Activated T-helper 1 cell treated with anti-CD3 and anti-CD28 coated beads, Interleukin-12 subunit alpha, Interleukin-12 subunit beta, Interleukin-2, Interleukin-4 antibody, amounts not matched to agents 30 ng/mL and 10 ng/mL and 1 ng/mL, durations not matched to agents 14 hours and 24 hours and 36 hours (primary cell): ENCODE measurements around the gene ATP8A1. TPM values are rescaled to one million over a fixed set of nuclear protein-coding genes. Genes with fewer than 3 reads are reported as not detected.
"Not testable (repeated sequence)": the region's sequence is repeated elsewhere in the genome, so short reads cannot be mapped to it uniquely, and the experiment has no call there.

Source experiments
- DNase-seq: peaks from one replicate; pipeline ENCODE4 v3.0.0; 2021; ENCODE audit warnings: low spot score
- H3K27ac Mint-ChIP-seq: one replicate; pipeline ENCODE4 v1.8.0; 2021; ENCODE audit warnings: mild to moderate bottlenecking, mixed read lengths
- H3K27me3 Mint-ChIP-seq: one replicate; pipeline ENCODE4 v1.8.0; 2022; ENCODE audit warnings: mild to moderate bottlenecking, moderate library complexity, mixed read lengths; ENCODE audit not compliant: insufficient read depth
- H3K36me3 Mint-ChIP-seq: one replicate; pipeline ENCODE4 v1.8.0; 2021; ENCODE audit warnings: low read depth, mixed read lengths
- H3K4me1 Mint-ChIP-seq: one replicate; pipeline ENCODE4 v1.8.0; 2021; ENCODE audit warnings: low read depth, mixed read lengths
- H3K4me3 Mint-ChIP-seq: one replicate; pipeline ENCODE4 v1.8.0; 2021; ENCODE audit warnings: mild to moderate bottlenecking, moderate library complexity, mixed read lengths
- H3K9me3 Mint-ChIP-seq: one replicate; pipeline ENCODE4 v1.8.0; 2021; ENCODE audit warnings: mixed read lengths
- intact Hi-C: fragments of 100-400 bp; cut with micrococcal nuclease; formaldehyde crosslinking; loops from one replicate; pipeline ENCODE4 v1.15.1; 2024
- total RNA-seq: library from RNA; stranded (reverse); gene quantifications from 2 replicates; pipeline ENCODE4 v1.2.3, GENCODE V29; 2022

ATP8A1 gene
- total RNA-seq, 1 donor from 2014 or later: 18.2 TPM

- Mint-ChIP-seq H3K4me3 (no peak overlapping the region), H3K36me3 (no peaks in the 10 kb centered on the region), H3K4me1 (peaks cover 9% of the 10 kb centered on the region), H3K27ac (no peak overlapping the region), H3K9me3 (no peaks in the 10 kb centered on the region), H3K27me3 (peaks cover 20% of the 10 kb centered on the region)
- intact Hi-C loops: no loop called here
- no peak for DNase-seq
Observed at GRCh38 chr4:42392436-42392835, 264.5 kb downstream of the ATP8A1 start.

GRCh38 chr4:42391981-42392380 lies 264.9 kb downstream of the ATP8A1 start:
- H3K27ac Mint-ChIP-seq: no peak overlapping the region
- H3K36me3 Mint-ChIP-seq: no peaks in the 10 kb centered on the region
- peaks cover 16% of the 10 kb centered on the region for H3K27me3 Mint-ChIP-seq
- H3K4me3 Mint-ChIP-seq: no peak overlapping the region
- no peaks in the 10 kb centered on the region for H3K9me3 Mint-ChIP-seq
- no peak for DNase-seq
- intact Hi-C loops: no loop called here
- peaks cover 7% of the 10 kb centered on the region for H3K4me1 Mint-ChIP-seq

- Mint-ChIP-seq H3K9me3 (no peaks in the 10 kb centered on the region), H3K27ac (no peak overlapping the region), H3K36me3 (no peaks in the 10 kb centered on the region), H3K4me1 (peaks cover under 1% of the 10 kb centered on the region), H3K4me3 (no peak overlapping the region), H3K27me3 (peaks cover 9% of the 10 kb centered on the region)
- no peak for DNase-seq
- intact Hi-C loops: no loop called here
Observed at GRCh38 chr4:42391355-42391664, 265.6 kb downstream of the ATP8A1 start.

DNA sequence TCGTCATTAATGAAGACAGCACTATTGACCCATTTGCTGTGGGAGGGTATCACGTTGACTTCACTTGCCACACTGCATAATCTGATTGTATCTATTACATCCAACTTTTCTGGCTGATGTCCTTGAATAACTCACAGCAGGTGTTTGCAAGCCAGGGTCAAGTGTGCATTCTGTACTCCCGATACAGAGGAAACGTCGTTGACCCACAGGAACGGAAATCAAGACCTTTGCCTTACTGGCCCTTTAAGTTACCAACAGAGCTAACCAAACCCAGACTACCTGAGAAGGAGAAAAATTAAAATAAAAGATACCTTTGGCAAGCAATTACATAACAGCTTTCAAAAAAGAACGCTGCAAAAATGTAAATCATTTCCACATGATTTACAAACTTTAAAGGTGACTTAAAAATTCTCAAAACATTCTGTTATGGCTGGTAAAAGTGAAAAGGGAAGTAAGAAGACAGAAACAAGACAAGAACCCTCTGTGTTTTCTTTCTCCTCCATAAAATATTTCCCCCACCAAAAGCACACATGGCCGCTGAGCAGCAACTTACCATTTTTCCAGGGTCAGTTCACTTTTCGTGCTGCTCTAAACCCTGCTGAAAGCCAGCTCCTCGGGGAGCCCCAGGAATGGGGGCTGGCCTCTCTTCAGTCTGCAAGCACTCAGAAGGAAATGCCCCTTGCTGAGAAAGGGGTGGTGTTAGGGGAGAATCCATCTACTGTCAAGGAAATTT lies 266.1 kb downstream of the ATP8A1 start:
- intact Hi-C loops: no loop called here
- Mint-ChIP-seq H3K4me3 (no peak overlapping the region), H3K27me3 (peaks cover 8% of the 10 kb centered on the region), H3K4me1 (no peaks in the 10 kb centered on the region), H3K27ac (no peak overlapping the region), H3K36me3 (no peaks in the 10 kb centered on the region), H3K9me3 (no peaks in the 10 kb centered on the region)
- no peak for DNase-seq

GRCh38 chr4:42385516-42385915 lies 271.4 kb downstream of the ATP8A1 start:
- no peak for DNase-seq
- Mint-ChIP-seq H3K4me1 (no peaks in the 10 kb centered on the region), H3K4me3 (no peak overlapping the region), H3K27ac (no peak overlapping the region), H3K36me3 (no peaks in the 10 kb centered on the region), H3K9me3 (no peaks in the 10 kb centered on the region), H3K27me3 (peaks cover 2% of the 10 kb centered on the region)
- intact Hi-C loops: no loop called here

DNA sequence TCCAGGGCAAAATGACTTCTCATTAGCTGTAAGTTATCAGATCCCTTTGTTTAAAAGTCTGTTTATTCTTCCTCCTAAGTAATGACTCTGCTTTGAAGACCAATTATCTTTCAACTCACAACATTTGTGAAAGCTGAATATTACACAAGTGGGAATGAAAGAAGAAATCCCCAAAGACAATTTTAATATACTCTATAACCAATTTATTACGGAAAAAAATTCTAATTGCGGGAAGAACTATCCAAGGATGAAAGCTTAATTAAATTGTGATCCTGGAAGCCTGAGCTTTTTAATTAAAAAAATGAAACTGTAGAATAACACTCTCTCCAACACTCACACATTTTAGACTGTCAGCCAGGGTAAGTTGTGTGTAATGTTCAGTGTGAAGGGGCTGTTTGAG lies 275.2 kb downstream of the ATP8A1 start:
- Mint-ChIP-seq H3K4me3 (no peak overlapping the region), H3K4me1 (no peaks in the 10 kb centered on the region), H3K36me3 (no peaks in the 10 kb centered on the region), H3K27me3 (peaks cover 8% of the 10 kb centered on the region), H3K27ac (no peak overlapping the region), H3K9me3 (no peaks in the 10 kb centered on the region)
- intact Hi-C loops: no loop called here
- DNase-seq: no peak

DNA sequence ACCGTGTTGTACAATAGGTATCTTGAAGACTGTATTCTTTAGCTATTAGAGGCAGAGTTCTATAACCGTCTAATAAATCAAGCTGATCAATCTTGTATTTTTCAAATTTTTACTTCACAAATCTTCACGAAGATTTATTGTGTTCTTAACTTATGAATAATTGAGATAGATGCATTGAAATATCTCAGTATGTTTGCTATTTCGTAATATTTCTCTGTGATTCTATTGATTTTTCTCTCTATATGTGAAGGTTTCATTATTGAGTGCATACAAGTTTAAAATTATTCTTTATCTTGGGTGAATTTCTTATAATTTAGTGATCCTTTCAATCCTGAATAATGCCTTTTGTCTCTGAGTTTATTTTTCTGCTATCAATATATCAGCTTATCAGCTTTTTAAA lies 279.4 kb downstream of the ATP8A1 start:
- no peaks in the 10 kb centered on the region for H3K4me1 Mint-ChIP-seq
- H3K4me3 Mint-ChIP-seq: no peak overlapping the region
- intact Hi-C loops: no loop called here

GRCh38 chr4:42372303-42372702 lies 284.6 kb downstream of the ATP8A1 start:
- H3K27ac Mint-ChIP-seq, H3K4me1 Mint-ChIP-seq, H3K9me3 Mint-ChIP-seq, H3K27me3 Mint-ChIP-seq, H3K4me3 Mint-ChIP-seq, H3K36me3 Mint-ChIP-seq, intact Hi-C loops, DNase-seq: not testable (repeated sequence)

More for the DNA sequence above, 279.4 kb downstream of the ATP8A1 start:
- Mint-ChIP-seq H3K27me3 (peaks cover 14% of the 10 kb centered on the region), H3K27ac (no peak overlapping the region), H3K36me3 (no peaks in the 10 kb centered on the region), H3K9me3 (no peaks in the 10 kb centered on the region)
- no peak for DNase-seq

DNA sequence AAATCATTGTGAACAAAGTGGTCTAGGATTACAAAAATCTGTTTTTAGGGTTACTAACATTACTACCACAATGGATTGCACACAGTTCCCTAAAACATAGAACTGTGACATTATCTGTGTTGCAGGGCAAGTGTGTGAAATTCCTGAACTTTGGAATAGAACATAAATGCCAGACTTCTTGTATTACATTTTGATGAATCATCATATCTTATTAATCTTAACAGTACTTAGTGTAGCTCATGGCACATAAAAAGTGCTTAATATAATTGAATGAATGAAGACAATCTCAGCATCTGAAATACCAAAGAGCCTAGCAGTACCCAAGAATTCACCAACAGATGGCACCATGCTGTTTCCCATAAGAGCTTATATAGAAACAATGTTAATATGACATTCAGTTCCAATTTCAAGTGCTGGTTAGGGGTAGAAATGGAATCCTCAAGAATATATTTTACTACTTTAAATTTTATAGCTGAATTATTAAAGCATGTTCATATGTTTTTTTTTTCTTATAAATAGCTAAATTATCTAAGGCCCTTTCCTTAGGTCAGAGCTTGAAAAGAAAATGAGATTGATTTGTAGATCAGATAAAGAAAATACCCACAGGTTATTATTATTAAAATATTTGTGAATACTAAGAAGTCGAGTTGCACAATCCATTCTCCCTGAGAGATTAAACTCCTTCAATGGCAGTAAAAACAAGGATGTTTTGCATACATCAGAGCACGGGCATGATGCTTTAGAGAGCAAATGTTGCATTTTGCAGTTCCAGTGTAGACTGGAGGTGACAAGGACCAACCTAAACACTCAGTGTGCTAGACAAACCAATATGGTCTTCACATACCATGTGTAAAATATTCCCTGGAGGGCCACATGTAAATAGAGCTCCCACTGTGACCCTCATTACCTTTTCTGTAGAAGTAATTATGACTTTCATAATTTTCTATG lies 285.3 kb downstream of the ATP8A1 start:
- peaks cover 5% of the 10 kb centered on the region for H3K27me3 Mint-ChIP-seq
- H3K4me1 Mint-ChIP-seq: no peaks in the 10 kb centered on the region
- intact Hi-C loops: loop anchor here (1.0 kb wide), 1 partner anchor 149 kb away; no protein-coding TSS in a partner anchor
- H3K9me3 Mint-ChIP-seq: no peaks in the 10 kb centered on the region
- H3K36me3 Mint-ChIP-seq: no peaks in the 10 kb centered on the region
- no peak overlapping the region for H3K4me3 Mint-ChIP-seq
- no peak for DNase-seq
- no peak overlapping the region for H3K27ac Mint-ChIP-seq

DNA sequence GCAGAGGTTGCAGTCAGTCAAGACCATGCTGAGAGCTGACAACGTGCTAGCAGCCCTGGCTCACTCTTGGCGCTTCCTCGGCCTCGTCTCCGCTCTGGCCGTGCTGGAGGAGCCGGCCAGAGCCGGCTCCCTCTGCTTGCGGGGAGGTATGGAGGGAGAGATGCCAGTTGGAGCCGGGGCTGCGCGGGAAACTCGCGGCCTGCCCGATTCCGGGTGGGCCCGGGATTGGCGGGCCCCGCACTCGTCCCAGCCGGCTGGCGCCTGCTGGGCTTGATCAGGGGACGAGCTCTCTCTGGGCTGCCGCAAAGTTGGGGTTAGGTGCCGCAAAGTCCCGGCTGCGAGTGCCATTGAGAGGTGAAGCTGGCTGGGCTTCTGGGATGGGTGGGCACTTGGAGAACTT lies 287.4 kb downstream of the ATP8A1 start:
- no peaks in the 10 kb centered on the region for H3K9me3 Mint-ChIP-seq
- H3K27ac Mint-ChIP-seq: no peak overlapping the region
- H3K4me3 Mint-ChIP-seq: no peak overlapping the region
- intact Hi-C loops: no loop called here
- no peak for DNase-seq
- no peaks in the 10 kb centered on the region for H3K36me3 Mint-ChIP-seq
- H3K4me1 Mint-ChIP-seq: no peaks in the 10 kb centered on the region
- peaks cover 2% of the 10 kb centered on the region for H3K27me3 Mint-ChIP-seq

- H3K27ac Mint-ChIP-seq: no peak overlapping the region
- H3K36me3 Mint-ChIP-seq: no peaks in the 10 kb centered on the region
- H3K4me3 Mint-ChIP-seq: no peak overlapping the region
- intact Hi-C loops: no loop called here
- DNase-seq: no peak
- H3K27me3 Mint-ChIP-seq: peaks cover 6% of the 10 kb centered on the region
- no peaks in the 10 kb centered on the region for H3K9me3 Mint-ChIP-seq
- no peaks in the 10 kb centered on the region for H3K4me1 Mint-ChIP-seq
Observed at GRCh38 chr4:42366959-42367358, 289.9 kb downstream of the ATP8A1 start.

- Mint-ChIP-seq H3K36me3 (no peaks in the 10 kb centered on the region), H3K9me3 (no peaks in the 10 kb centered on the region), H3K27ac (no peak overlapping the region), H3K27me3 (peaks cover 6% of the 10 kb centered on the region), H3K4me1 (no peaks in the 10 kb centered on the region), H3K4me3 (no peak overlapping the region)
- intact Hi-C loops: no loop called here
- DNase-seq: no peak
Observed at GRCh38 chr4:42364266-42365053, 292.4 kb downstream of the ATP8A1 start.

- H3K4me3 Mint-ChIP-seq: no peak overlapping the region
- no peaks in the 10 kb centered on the region for H3K36me3 Mint-ChIP-seq
Observed at GRCh38 chr4:42363614-42364013, 293.3 kb downstream of the ATP8A1 start.

More at GRCh38 chr4:42363614-42364013, 293.3 kb downstream of the ATP8A1 start:
- H3K27me3 Mint-ChIP-seq: peaks cover 12% of the 10 kb centered on the region
- no peaks in the 10 kb centered on the region for H3K9me3 Mint-ChIP-seq
- no peak for DNase-seq
- H3K4me1 Mint-ChIP-seq: no peaks in the 10 kb centered on the region
- no peak overlapping the region for H3K27ac Mint-ChIP-seq
- intact Hi-C loops: no loop called here
